SK-N-MC (cell line): ENCODE data around the gene IFITM2.

Experiments used
- EZH2 ChIP-seq: fragments of 200-600 bp; sonication (generic); IDR thresholded peaks from one replicate; pipeline ENCODE4 v1.6.1; 2017; ENCODE audit warnings: antibody characterized with exemption
- FOXP2 ChIP-seq: optimal IDR thresholded peaks from 2 replicates; pipeline ENCODE3; 2011; ENCODE audit warnings: mild to moderate bottlenecking, moderate library complexity; ENCODE audit not compliant: insufficient read depth; ENCODE audit errors: extremely low read length, control extremely low read depth
- POLR2AphosphoS5 ChIP-seq: IDR thresholded peaks from 2 replicates; pipeline ENCODE4 v1.6.1; 2012; ENCODE audit warnings: mild to moderate bottlenecking, low read depth, low read length, borderline replicate concordance

- TF ChIP-seq EZH2 = no peak
- TF ChIP-seq POLR2AphosphoS5 = no peak
- no peak for TF ChIP-seq FOXP2
Observed at GRCh38 chr11:352456-353031, 44.9 kb downstream of the IFITM2 start.
